GM12878 (cell line): Measurements from ENCODE around the gene ADAMTSL5. TPM values are rescaled to one million over a fixed set of nuclear protein-coding genes. Genes with fewer than 3 reads are reported as not detected.
A peak's percentile ranks its signal among the peaks of the same experiment; 100 is the strongest.

Source experiments
- ATAC-seq: fragments of 200-7000 bp; cut with Tn5 transposase; 3 replicates; pipeline ENCODE4 v1.9.1; 2020; ENCODE audit warnings: mild to moderate bottlenecking, moderate library complexity
- BruUV-seq: library from RNA; stranded (reverse); fragments of 400-500 nt; replicated peaks from 2 replicates; lab custom pipeline; 2021; lab: Mats Ljungman, UMichigan
- CTCF ChIA-PET: fragments of 300-600 bp; sonication (Branson Sonifier 250); formaldehyde crosslinking; extraction: SDS; loops from one replicate; lab custom pipeline; 2021; ENCODE audit warnings: inconsistent platforms; lab: Yijun Ruan, JAX
- POLR2A ChIA-PET: fragments of 350-600 bp; formaldehyde crosslinking; extraction: SDS; loops from one replicate; lab custom pipeline; 2021; ENCODE audit warnings: inconsistent platforms; lab: Charles Lee
- RAD21 ChIA-PET: fragments of 300-600 bp; sonication (Branson Sonifier 250); formaldehyde crosslinking; loops from one replicate; lab custom pipeline; 2023; ENCODE audit warnings: antibody characterized with exemption; ENCODE audit not compliant: unreplicated experiment; lab: Charles Lee
- SMC1A ChIA-PET: fragments of 300-600 bp; sonication (Branson Sonifier 250); formaldehyde crosslinking; loops from one replicate; lab custom pipeline; 2023; ENCODE audit not compliant: unreplicated experiment, uncharacterized antibody; lab: Charles Lee
- DNase-seq: peaks from one replicate; pipeline ENCODE4 v3.0.0-alpha.2; 2011; ENCODE audit warnings: low read depth, low spot score
- FAIRE-seq: peaks from 3 replicates; lab custom pipeline; 2011; peaks lifted over from hg19 to GRCh38; lab: Jason Lieb, UNC
- H2AFZ ChIP-seq: 2 replicates; pipeline ENCODE4 v1.6.0; 2011; ENCODE audit warnings: low read depth, low read length, control low read depth; ENCODE audit not compliant: control insufficient read depth
- H3K27ac ChIP-seq: 2 replicates; pipeline ENCODE4 v1.5.1; 2011; ENCODE audit warnings: control low read depth; ENCODE audit not compliant: control insufficient read depth, insufficient read depth
- H3K27me3 ChIP-seq, 2 experiments: replicated peaks in 1 of 2; 2 replicates each; pipeline versions ENCODE4 v1.6.0 to v1.6.1; 2011; ENCODE audit warnings: low read length in 1 of 2; ENCODE audit not compliant: control insufficient read depth in 2 of 2, insufficient read depth in 2 of 2
- H3K36me3 ChIP-seq, 2 experiments: 2 replicates each; pipeline ENCODE4 v1.5.1; 2011; ENCODE audit warnings: low read length in 1 of 2; ENCODE audit not compliant: control insufficient read depth in 2 of 2, insufficient read depth in 2 of 2
- H3K4me1 ChIP-seq: 2 replicates; pipeline ENCODE4 v1.6.1; 2011; ENCODE audit warnings: mild to moderate bottlenecking, low read length, moderate library complexity, mixed read lengths; ENCODE audit not compliant: control insufficient read depth, insufficient read depth
- H3K4me2 ChIP-seq: 2 replicates; pipeline ENCODE4 v1.6.0; 2011; ENCODE audit warnings: control low read depth; ENCODE audit not compliant: control insufficient read depth, insufficient read depth
- H3K4me3 ChIP-seq: fragments of 200-600 bp; sonication (generic); 2 replicates; pipeline ENCODE4 v1.5.1; 2016
- H3K79me2 ChIP-seq: 2 replicates; pipeline ENCODE4 v1.6.0; 2011; ENCODE audit warnings: low read length; ENCODE audit not compliant: control insufficient read depth, insufficient read depth
- H3K9ac ChIP-seq: 2 replicates; pipeline ENCODE4 v1.8.0; 2011; ENCODE audit warnings: low read length, control low read depth, mixed read lengths; ENCODE audit not compliant: control insufficient read depth, insufficient read depth
- H3K9me3 ChIP-seq: replicated peaks from 3 replicates; pipeline ENCODE4 v1.5.1; 2011; ENCODE audit warnings: mild to moderate bottlenecking, low read length; ENCODE audit not compliant: control insufficient read depth, insufficient read depth
- H4K20me1 ChIP-seq: 2 replicates; pipeline ENCODE4 v1.6.0; 2011; ENCODE audit not compliant: control insufficient read depth, insufficient read depth
- ATF2 ChIP-seq: IDR thresholded peaks from 2 replicates; pipeline ENCODE4 v1.6.1; 2012; ENCODE audit warnings: low read length, inconsistent platforms
- CBFB ChIP-seq: IDR thresholded peaks from 2 replicates; pipeline ENCODE4 v1.6.1; 2016; ENCODE audit warnings: antibody characterized with exemption, low read depth
- CHD2 ChIP-seq: IDR thresholded peaks from 2 replicates; pipeline ENCODE4 v1.6.1; 2011; ENCODE audit warnings: low read depth, low read length, improper control_type of control experiment, borderline replicate concordance
- IKZF1 ChIP-seq: fragments of 450-650 bp; conservative IDR thresholded peaks from 2 replicates; pipeline ENCODE4 v1.6.1; 2017; ENCODE audit warnings: antibody characterized with exemption, mild to moderate bottlenecking
- IRF3 ChIP-seq: fragments of 450-650 bp; IDR thresholded peaks from 2 replicates; pipeline ENCODE4 v1.6.1; 2014; ENCODE audit warnings: mild to moderate bottlenecking
- MXI1 ChIP-seq: fragments of 150-350 bp; IDR thresholded peaks from 2 replicates; pipeline ENCODE4 v1.6.1; 2011; ENCODE audit warnings: low read depth, mild to moderate bottlenecking, inconsistent platforms, low read length, improper control_type of control experiment
- MYC ChIP-seq: IDR thresholded peaks from 2 replicates; pipeline ENCODE4 v1.6.1; 2011; ENCODE audit warnings: mild to moderate bottlenecking, low read length, moderate library complexity, inconsistent platforms; ENCODE audit not compliant: insufficient read depth, insufficient replicate concordance, insufficient read length, severe bottlenecking
- NFXL1 ChIP-seq: fragments of 450-650 bp; IDR thresholded peaks from 2 replicates; pipeline ENCODE4 v1.6.1; 2017; ENCODE audit warnings: antibody characterized with exemption, mild to moderate bottlenecking, borderline replicate concordance
- NR2C1 ChIP-seq: fragments of 450-650 bp; IDR thresholded peaks from 2 replicates; pipeline ENCODE4 v1.6.1; 2017; ENCODE audit warnings: antibody characterized with exemption, mild to moderate bottlenecking, moderate library complexity
- NRF1 ChIP-seq: conservative IDR thresholded peaks from 2 replicates; pipeline ENCODE4 v1.6.1; 2011; ENCODE audit warnings: mild to moderate bottlenecking, low read depth, low read length, improper control_type of control experiment
- POLR2AphosphoS2 ChIP-seq: IDR thresholded peaks from 2 replicates; pipeline ENCODE4 v1.6.1; 2011; ENCODE audit warnings: low read depth, mild to moderate bottlenecking, low read length, improper control_type of control experiment, moderate library complexity
- RELA ChIP-seq: fragments of 450-650 bp; IDR thresholded peaks from 2 replicates; pipeline ENCODE4 v1.8.0; 2014; ENCODE audit warnings: borderline replicate concordance; ENCODE audit not compliant: partially characterized antibody
- ZBED1 ChIP-seq: IDR thresholded peaks from 2 replicates; pipeline ENCODE4 v1.6.1; 2016; ENCODE audit warnings: borderline replicate concordance
- WGBS: methylation state at CpG from one replicate; pipeline ENCODE4 v1.1.6; 2016; ENCODE audit warnings: low lambda C conversion rate; ENCODE audit not compliant: insufficient replicate concordance, insufficient coverage; ENCODE audit errors: missing lambda C conversion rate; 5-methylcytosine and 5-hydroxymethylcytosine counted together
- in situ Hi-C: fragments of 300-500 bp; cut with MboI; formaldehyde crosslinking; loops from 9 replicates; pipeline ENCODE4 v1.14.3; 2018; ENCODE audit warnings: mixed read lengths
- intact Hi-C: fragments of 100-400 bp; cut with micrococcal nuclease; formaldehyde crosslinking; loops from one replicate; pipeline ENCODE4 v1.14.2; 2022; ENCODE audit not compliant: unreplicated experiment
- polyA plus RNA-seq, 11 experiments: library from polyadenylated mRNA; depleted of rRNA in 4 of 11; unstranded in 6 of 11; stranded (reverse) in 5 of 11; fragments of >200 nt; fragmentation: Nextera tagmentation in 4 of 11; fragmentation: Illumina TruSeq in 1 of 11; extraction: Ambion mirVana in 4 of 11; extraction: Trizol in 1 of 11; gene quantifications; 1 replicate in 1 of 11; 2 replicates in 10 of 11; pipeline versions ENCODE4 v1.2.1 to v1.2.3, GENCODE V29; 2011 to 2016; ENCODE audit warnings: inconsistent platforms in 2 of 11, missing spikeins in 2 of 11, low read depth in 1 of 11
- total RNA-seq, 4 experiments: library from RNA; depleted of rRNA in 3 of 4; stranded (reverse); fragments of >200 nt in 3 of 4; fragmentation: Illumina TruSeq in 1 of 4; extraction: Trizol in 1 of 4; gene quantifications; 2 replicates each; pipeline versions ENCODE4 v1.2.1 to v1.2.3, GENCODE V29; 2013 to 2021

The ADAMTSL5 gene
- total and polyA plus RNA-seq, 10 of the 15 experiments (the other 5 are each of a cell fraction or from before 2014, with no cell fraction given) = 0.04 to 0.83 (median 0.32) TPM; not detected in 4

GRCh38 chr19:1505991-1506881, 6.6 kb downstream of the ADAMTSL5 start:
- Histone ChIP-seq H4K20me1 (no peaks in the 10 kb centered on the region), H3K36me3 (no peaks in the 10 kb centered on the region), H3K4me2 (no peak overlapping the region), H3K27me3 (no peaks in the 10 kb centered on the region; a peak in 2 of 4 replicates), H2AFZ (no peak overlapping the region), H3K4me1 (no peaks in the 10 kb centered on the region), H3K79me2 (no peaks in the 10 kb centered on the region), H3K9ac (no peak overlapping the region), H3K27ac (no peak overlapping the region), H3K9me3 (no peaks in the 10 kb centered on the region; the same call in 2 of the 3 replicates), H3K4me3 (no peak overlapping the region)
- intact Hi-C loops = no loop called here
- WGBS = 67% methylated on average over 37 of the region's 45 CpGs
- FAIRE-seq (no peak), ATAC-seq (no peak), DNase-seq (no peak)
- in situ Hi-C loops = no loop called here
- ChIA-PET POLR2A (interaction anchor here (0.6 kb wide), 1 partner anchor 15 kb away, joined by 5 read pairs; the partner anchor contains the start of gene REEP6), RAD21 (no interaction called here), CTCF (interaction anchor here (0.7 to 0.9 kb wide), 2 partner anchors 40 to 230 kb away, joined by 3 read pairs; no protein-coding TSS in a partner anchor), SMC1A (no interaction called here)
- no TSS peak for BruUV-seq
- TF ChIP-seq POLR2AphosphoS2 = no peak
- no peak for TF ChIP-seq NRF1
- TF ChIP-seq NR2C1 = peak; percentile 6; the same call in 1 of the 2 replicates
- TF ChIP-seq CBFB = no peak
- no peak for TF ChIP-seq ZBED1

GRCh38 chr19:1505012-1505411, 7.8 kb downstream of the ADAMTSL5 start:
- Histone ChIP-seq H3K27me3 (no peaks in the 10 kb centered on the region; a peak in 2 of 4 replicates), H3K36me3 (no peaks in the 10 kb centered on the region), H3K27ac (no peak overlapping the region), H3K9me3 (no peaks in the 10 kb centered on the region; the same call in 2 of the 3 replicates), H2AFZ (no peak overlapping the region), H3K9ac (no peak overlapping the region), H3K4me1 (no peaks in the 10 kb centered on the region), H4K20me1 (no peaks in the 10 kb centered on the region), H3K79me2 (no peaks in the 10 kb centered on the region), H3K4me2 (no peak overlapping the region), H3K4me3 (no peak overlapping the region)
- ChIA-PET POLR2A (no interaction called here), SMC1A (no interaction called here), CTCF (interaction anchor here (0.7 kb wide), 2 partner anchors 14 to 231 kb away, joined by 3 read pairs; no protein-coding TSS in a partner anchor), RAD21 (no interaction called here)
- no TSS peak for BruUV-seq
- whole genome bisulfite sequencing = 40% methylated on average over 7 of the region's 8 CpGs
- intact Hi-C loops = no loop called here
- in situ Hi-C loops = no loop called here
- no peak for FAIRE-seq
- no peak for DNase-seq
- ATAC-seq = no peak
- no peak for TF ChIP-seq ATF2
- no peak for TF ChIP-seq IKZF1
- no peak for TF ChIP-seq CHD2
- TF ChIP-seq NFXL1 = no peak
- no peak for TF ChIP-seq MXI1
- no peak for TF ChIP-seq RELA
- no peak for TF ChIP-seq IRF3
- TF ChIP-seq MYC = no peak
